Measurements from ENCODE around the gene DNAH7. TPM values are rescaled to one million over a fixed set of nuclear protein-coding genes. Genes with fewer than 3 reads are reported as not detected.

The DNAH7 gene
- total RNA-seq, 1 experiment from 2014 or later = 0.09 TPM

DNA sequence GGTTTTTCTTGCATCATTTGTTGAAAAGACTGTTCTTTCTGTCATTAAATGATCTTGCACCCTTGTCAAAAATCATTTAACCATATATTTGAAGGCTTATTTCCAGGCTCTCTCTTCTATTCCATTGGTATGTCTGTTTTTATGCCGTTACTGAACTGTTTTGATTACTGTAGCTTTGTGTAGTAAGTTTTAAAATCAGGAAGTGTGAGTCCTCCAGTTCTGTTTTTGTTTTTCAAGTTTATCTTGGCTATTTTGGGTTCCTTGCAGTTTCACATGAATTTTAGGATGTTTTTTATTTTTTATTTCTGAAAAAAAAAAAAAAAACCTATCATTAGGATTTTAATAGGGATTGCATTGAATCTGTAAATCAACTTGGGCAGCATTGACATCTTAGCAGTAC lies 372.6 kb downstream of the DNAH7 start:
- Histone ChIP-seq H3K56ac (ENCODE audit: insufficient read length, low read depth, low read length) (no peak overlapping the region), H2BK5ac (ENCODE audit: insufficient read length, low read length) (no peak overlapping the region), H4K5ac (ENCODE audit: insufficient read length, low read depth, low read length) (no peak overlapping the region), H3K27me3 (ENCODE audit: insufficient read depth, low read length) (no peaks in the 10 kb centered on the region), H3K27ac (ENCODE audit: insufficient read length, low read depth, low read length) (no peak overlapping the region), H2BK15ac (ENCODE audit: low read depth, low read length) (no peak overlapping the region), H3K14ac (ENCODE audit: insufficient read depth, low read length) (no peak overlapping the region), H3K18ac (ENCODE audit: insufficient read length, low read depth, low read length) (no peak overlapping the region), H2BK120ac (ENCODE audit: low read depth, low read length, poor library complexity, severe bottlenecking) (no peak overlapping the region), H3T11ph (ENCODE audit: low read length) (no peak overlapping the region), H2AK5ac (ENCODE audit: insufficient read length, low read length) (no peak overlapping the region), H3K4me1 (ENCODE audit: insufficient read depth, low read length) (peaks cover 5% of the 10 kb centered on the region; the same call in 1 of the 2 replicates), H2AFZ (ENCODE audit: low read length) (no peak overlapping the region), H3K79me2 (ENCODE audit: insufficient read depth, low read length) (peaks cover 11% of the 10 kb centered on the region; the same call in 1 of the 2 replicates), H3K4ac (ENCODE audit: low read depth, low read length) (no peak overlapping the region), H3K23me2 (ENCODE audit: insufficient read length, low read depth, low read length, poor library complexity, severe bottlenecking) (no peaks in the 10 kb centered on the region), H4K8ac (replicated peaks; ENCODE audit: insufficient read length, low read depth, low read length) (no peak overlapping the region), H3K9ac (ENCODE audit: extremely low read depth, insufficient read length, low read length) (no peak overlapping the region), H3K9me3 (ENCODE audit: control insufficient read depth, low read depth, low read length) (no peaks in the 10 kb centered on the region), H4K20me1 (ENCODE audit: control insufficient read depth, insufficient read depth, insufficient read length) (no peaks in the 10 kb centered on the region), H2BK12ac (ENCODE audit: insufficient read length, low read depth, low read length) (no peak overlapping the region), H3K23ac (ENCODE audit: insufficient read length, low read depth, low read length) (no peak overlapping the region), H3K4me2 (ENCODE audit: insufficient read depth, insufficient read length, low read length) (no peak overlapping the region), H3K79me1 (ENCODE audit: insufficient read depth, low read depth, low read length, poor library complexity, severe bottlenecking) (peaks cover 2% of the 10 kb centered on the region), H4K91ac (ENCODE audit: insufficient read length, low read depth, low read length) (no peak overlapping the region), H2BK20ac (ENCODE audit: low read depth, low read length, poor library complexity, severe bottlenecking) (no peak overlapping the region)
- no peak for DNase-seq
- Mint-ChIP-seq H3K9me3 (peaks cover 14 to 26% of the 10 kb centered on the region in 2 experiments; a peak in 4 of 5 replicates), H3K4me3 (no peak overlapping the region), H3K27ac (no peak overlapping the region), H3K27me3 (ENCODE audit: low read depth) (no peaks in the 10 kb centered on the region), H3K36me3 (ENCODE audit: insufficient read depth in 1 of 3, low read depth in 3 of 3) (peaks cover 18 to 62% (median 48%) of the 10 kb centered on the region in 3 experiments), H3K4me1 (peaks cover 39 to 47% of the 10 kb centered on the region in 2 experiments)
- TF ChIP-seq, protein P1, sequence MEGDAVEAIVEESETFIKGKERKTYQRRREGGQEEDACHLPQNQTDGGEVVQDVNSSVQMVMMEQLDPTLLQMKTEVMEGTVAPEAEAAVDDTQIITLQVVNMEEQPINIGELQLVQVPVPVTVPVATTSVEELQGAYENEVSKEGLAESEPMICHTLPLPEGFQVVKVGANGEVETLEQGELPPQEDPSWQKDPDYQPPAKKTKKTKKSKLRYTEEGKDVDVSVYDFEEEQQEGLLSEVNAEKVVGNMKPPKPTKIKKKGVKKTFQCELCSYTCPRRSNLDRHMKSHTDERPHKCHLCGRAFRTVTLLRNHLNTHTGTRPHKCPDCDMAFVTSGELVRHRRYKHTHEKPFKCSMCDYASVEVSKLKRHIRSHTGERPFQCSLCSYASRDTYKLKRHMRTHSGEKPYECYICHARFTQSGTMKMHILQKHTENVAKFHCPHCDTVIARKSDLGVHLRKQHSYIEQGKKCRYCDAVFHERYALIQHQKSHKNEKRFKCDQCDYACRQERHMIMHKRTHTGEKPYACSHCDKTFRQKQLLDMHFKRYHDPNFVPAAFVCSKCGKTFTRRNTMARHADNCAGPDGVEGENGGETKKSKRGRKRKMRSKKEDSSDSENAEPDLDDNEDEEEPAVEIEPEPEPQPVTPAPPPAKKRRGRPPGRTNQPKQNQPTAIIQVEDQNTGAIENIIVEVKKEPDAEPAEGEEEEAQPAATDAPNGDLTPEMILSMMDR (conservative IDR thresholded peaks at IDR 0.05) = no peak
- no CpG with 5 or more reads among the region's 1 CpG for WGBS (ENCODE audit: extremely low coverage, insufficient read length, low lambda C conversion rate)

All from H9 (cell line).